GM18907 (cell line): Measurements from ENCODE around the gene SH3GL1.

Source experiments
- ATAC-seq: cut with Tn5 transposase; IDR thresholded peaks from one replicate; pipeline ENCODE4 v1.9.1; 2021; ENCODE audit warnings: mild to moderate bottlenecking, moderate library complexity; ENCODE audit not compliant: unreplicated experiment

Gene SH3GL1

DNA sequence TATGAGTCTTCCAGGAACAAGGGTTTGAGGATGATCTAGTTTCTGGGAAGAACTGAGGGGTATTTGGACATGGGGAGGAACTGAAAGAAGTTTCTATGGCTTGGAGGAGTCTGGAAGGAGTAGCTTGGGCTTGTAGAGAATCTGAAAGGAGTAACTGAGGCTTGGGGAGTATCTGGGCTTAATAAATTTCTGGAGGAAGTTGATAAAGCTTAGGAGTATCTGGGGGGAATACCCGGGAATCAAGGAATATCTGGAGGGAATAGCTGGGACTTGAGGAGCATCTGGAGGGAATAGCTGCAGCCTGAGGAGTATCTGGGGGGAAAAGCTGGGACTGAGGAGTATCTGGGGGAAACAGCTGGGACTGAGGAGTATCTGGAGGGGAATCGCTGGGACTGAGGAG, 79.9 kb downstream of the SH3GL1 start:
- ATAC-seq = no peak

DNA sequence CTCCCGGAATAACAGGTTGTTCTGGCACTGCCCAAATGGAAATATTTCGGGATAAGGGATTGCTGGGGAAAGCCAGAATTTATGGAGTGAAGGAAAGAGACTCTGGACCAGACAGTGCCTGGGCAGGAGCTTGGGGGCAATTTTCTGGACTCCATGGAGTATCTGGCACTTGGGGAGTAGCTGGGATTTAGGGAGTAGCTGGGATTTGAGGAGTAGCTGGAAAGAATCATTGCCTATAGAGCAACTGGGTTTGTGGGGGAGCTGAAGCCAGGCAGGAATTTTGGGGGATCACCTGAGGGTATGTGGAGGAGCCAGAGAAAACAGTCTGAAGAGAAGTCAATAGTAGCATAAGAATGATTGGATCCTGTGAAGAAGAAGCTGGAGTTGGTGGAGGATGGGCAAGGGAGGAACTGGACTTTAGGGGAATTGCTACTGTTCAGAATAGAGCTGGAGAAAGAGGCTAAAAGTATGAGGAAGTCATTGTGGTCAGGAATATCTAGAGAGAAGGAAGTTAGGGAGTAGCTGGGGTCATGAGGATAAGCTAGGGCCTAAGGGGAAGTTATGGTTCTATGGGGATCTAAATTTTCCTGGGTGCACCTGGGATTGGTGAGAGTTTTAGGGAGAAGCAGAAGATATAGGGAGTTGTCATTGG, 81.2 kb downstream of the SH3GL1 start:
- ATAC-seq = no peak

DNA sequence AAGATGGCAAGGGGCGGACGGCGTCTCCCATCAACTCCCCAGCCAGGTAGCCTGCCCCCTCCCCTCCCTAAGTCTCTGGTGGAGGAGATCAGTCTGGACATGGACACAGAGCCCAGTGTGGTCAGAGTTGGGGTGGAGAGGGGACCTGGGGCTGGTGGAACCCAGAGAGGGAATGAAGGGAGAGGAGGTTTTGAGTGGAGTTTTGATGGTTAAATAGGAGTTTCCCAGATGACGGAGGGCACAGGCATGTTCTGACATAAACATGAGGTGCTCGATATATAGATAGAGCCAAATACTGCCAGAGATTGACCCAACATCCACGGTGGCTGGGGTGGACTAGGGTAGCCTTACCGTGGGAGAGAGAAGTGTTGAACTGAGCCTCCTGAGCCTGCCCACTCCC, 81.9 kb downstream of the SH3GL1 start:
- no peak for ATAC-seq

DNA sequence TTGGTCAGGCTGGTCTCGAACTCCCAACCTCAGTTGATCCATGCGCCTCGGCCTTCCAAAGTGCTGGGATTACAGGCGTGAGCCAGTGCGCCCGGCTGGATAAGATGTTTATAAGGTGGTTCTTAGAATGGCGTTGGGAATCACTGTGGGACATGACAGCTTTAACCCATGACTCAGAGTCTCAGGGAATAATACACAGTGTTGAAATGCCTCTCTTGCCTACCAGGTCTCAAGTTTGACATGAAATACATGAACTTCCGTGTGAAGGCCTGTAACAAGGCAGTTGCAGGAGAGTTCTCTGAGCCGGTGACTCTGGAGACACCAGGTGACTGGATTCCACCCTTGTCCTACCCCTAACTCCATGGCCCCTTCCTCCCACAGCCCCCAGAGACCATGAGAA, 83.4 kb downstream of the SH3GL1 start:
- ATAC-seq = no peak

DNA sequence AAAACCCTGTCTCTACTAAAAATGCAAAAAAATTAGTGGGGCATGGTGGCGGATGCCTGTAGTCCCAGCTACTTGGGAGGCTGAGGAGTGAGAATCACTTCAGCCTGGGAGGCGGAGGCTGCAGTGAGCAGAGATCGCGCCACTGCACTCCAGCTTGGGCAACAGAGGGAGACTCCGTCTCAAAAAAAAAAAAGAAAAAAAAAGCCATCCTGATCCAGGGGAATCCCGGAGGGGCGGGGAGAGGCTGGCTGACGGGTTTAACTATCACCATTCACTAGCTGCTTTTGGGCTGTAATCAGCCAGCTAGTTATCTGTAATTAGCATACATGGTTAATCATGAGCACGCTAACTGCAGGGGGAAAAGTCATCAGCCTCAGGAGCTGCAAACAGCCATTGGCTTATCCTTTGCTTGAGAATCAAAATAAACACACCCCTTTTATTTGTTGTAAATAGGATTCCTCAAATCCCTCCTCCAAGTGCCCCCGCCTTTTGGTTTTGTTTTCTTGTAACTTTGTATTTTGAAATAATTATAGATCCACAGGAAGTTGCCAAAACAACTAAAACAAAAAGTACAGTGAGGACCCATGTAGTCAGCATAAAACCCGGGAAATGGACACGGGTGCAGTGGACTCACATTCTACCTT, 86.4 kb downstream of the SH3GL1 start:
- ATAC-seq = no peak
